DMS 273 (cell line): Measurements from ENCODE around the gene SRPRB.
A peak's percentile ranks its signal among the peaks of the same experiment; 100 is the strongest.

Experiments used
- DNase-seq: peaks from one replicate; lab custom pipeline; 2025; ENCODE audit not compliant: unreplicated experiment; lab: John Stamatoyannopoulos, UW

SRPRB gene

DNA sequence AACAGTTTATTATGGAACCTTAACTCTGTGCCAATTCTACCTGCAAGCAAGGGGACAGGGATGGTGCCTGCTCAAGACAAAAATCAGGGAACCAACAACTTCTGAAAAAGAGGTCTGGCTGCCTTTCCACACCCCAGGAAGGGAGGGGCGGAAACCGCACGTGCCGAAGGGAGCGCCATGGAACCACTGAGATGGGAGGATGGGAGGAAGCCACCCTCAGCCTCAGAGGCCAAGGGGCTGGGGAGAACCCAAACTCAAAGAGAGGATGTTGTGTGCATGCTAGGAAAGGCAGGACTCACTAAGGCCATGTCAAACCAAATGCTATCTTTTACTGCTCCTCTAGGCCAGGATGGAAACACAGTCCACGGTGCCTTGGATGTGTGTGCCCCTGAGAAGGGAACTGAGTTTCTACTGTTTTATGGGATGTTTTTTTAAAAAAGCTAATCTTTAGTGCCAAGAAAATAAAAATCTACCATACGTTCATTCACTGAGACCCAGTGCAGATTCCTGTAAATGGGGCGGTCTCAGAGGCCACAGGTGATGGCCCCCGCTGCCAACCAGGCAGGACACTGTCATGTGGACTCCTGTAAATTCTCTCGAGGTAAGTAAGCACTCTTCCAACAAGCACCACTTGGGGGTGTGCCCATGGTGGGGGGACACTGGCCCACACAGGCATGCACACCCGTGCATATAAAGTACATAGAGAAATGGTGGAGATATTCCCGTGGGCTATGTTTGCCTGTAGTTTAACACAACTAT, 20.5 kb downstream of the SRPRB start:
- DNase-seq = no peak

DNA sequence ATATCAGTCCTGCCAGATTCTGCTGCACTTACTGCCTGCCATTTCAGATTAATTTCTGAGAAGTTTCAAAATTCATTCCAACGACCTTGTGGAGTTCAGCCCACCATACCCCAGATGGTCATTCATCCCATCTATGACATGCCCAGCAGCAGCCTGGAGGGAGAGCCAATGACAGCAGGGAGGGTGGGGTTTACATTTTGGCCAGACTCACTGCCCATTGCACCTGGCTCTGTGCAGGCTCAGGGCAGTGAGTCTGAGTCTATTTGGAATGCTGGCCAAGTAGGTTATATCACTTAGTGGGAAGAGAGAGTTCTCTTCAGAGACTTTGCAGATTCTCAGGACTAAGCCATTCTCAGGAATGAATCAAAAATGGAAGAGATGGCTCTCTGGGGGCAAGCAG, 21.5 kb downstream of the SRPRB start:
- DNase-seq = no peak

GRCh38 chr3:133827684-133828083, 22.1 kb downstream of the SRPRB start:
- DNase-seq = peak; percentile 37

DNA sequence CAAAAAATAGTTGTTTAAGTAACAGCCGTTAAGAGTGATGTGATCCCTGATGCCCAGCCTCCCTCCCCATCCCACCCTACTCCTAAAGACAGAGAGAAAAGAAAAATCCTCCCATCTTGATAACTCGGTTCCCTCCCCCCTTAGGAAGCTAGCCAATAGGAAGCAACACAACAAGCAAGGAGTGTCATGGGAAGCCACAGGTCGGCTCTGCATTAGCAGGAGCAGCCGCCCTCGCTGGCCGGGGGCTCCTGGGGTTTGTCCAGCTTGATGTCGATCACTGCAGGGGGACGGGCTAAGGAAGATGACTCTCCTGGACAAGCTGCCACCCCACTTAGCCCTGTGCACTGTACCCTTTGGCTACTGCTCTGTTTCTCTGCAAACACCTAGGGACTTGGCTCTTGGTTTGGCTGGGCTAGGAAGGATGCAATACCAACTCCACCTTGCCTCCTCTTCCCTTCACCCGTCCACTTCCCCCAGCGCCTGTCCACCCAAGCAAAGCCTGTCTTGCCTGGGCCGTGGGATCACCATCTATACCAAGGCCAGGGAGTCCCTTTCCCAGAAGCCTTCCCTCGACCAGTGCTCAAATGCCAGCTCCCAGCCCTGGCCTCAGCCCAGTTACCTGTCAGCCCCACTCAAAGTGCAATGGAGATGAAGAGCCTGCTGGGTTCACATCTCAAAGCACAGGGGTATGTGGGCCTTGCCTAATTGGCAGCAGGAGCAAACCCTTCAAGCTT, 23.1 kb downstream of the SRPRB start:
- peak; percentile 40 for DNase-seq

GRCh38 chr3:133829310-133829707, 23.7 kb downstream of the SRPRB start:
- DNase-seq = no peak

GRCh38 chr3:133830071-133830470, 24.5 kb downstream of the SRPRB start:
- no peak for DNase-seq

- no peak for DNase-seq
Measured at GRCh38 chr3:133831966-133832801, 26.6 kb downstream of the SRPRB start.

DNA sequence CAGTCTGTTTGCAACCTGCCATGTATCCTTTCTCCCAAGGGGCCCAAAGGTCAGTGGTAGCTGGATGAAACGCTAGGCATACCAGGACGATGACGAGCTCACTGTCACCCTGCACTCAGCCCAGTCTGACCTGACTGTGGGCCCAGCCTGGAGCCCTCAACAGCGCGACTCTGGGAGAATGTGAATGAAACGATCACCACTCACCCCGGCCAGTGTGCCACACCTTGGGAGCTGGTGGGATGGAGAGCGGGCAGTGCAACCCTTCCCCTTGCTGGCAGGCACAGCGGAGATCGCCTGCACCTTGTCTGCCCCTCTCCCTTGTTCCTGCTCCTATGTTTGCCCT, 27.2 kb downstream of the SRPRB start:
- no peak for DNase-seq

DNA sequence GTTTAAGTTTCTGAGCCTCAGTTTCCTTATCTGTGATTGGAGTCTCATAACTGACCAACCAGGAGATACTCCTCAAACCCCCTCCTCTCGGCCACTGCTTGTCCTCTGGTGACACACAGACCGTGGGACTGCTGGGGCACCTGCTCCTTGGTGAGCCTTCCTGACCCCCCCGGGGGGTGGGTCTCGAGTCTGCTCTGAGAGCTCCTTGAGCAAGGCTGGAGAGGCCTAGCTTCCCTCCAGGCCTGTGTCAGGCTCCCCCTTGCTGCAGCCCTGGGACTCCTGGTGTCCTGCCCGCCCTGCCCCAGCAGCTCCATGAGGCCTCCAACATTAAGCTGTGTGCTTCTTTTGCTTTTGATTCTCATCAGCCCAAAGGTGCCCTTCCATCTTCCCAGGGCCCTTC, 27.7 kb downstream of the SRPRB start:
- no peak for DNase-seq

DNA sequence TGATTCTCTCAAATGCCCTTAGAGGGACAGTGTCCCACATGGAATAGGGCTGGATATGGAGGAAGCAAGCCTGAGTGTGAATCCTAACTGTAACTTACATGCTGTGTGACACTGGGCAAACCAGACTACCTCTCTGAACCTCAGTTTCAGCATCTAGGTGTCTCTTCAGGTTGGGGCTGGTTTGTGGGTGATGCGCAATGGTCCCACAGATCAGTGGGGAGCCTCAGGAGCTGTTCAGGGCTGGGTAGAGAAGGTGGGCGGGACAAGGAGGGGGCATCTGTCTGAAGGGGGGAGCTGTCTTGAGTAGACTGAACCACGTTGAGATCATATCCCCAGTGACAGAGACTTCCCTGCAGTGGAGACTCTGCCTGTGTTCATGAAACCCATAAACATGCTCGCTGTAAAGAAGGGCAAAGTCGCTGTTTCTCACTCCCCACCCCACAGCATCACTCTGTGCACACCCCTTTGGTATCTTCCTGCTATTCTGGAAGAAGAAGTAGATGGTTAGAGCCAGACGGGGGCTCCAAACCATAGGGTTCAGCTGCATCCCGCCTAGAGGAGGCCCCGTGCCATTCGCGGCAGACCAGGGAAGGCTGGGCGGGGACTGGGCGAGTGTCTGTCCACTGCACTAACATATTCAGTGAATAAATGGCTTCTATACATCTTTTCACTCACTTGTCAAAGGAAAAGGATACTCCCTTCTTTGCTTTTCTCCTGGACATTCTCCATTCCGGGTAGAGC, 28.4 kb downstream of the SRPRB start:
- DNase-seq = no peak

DNA sequence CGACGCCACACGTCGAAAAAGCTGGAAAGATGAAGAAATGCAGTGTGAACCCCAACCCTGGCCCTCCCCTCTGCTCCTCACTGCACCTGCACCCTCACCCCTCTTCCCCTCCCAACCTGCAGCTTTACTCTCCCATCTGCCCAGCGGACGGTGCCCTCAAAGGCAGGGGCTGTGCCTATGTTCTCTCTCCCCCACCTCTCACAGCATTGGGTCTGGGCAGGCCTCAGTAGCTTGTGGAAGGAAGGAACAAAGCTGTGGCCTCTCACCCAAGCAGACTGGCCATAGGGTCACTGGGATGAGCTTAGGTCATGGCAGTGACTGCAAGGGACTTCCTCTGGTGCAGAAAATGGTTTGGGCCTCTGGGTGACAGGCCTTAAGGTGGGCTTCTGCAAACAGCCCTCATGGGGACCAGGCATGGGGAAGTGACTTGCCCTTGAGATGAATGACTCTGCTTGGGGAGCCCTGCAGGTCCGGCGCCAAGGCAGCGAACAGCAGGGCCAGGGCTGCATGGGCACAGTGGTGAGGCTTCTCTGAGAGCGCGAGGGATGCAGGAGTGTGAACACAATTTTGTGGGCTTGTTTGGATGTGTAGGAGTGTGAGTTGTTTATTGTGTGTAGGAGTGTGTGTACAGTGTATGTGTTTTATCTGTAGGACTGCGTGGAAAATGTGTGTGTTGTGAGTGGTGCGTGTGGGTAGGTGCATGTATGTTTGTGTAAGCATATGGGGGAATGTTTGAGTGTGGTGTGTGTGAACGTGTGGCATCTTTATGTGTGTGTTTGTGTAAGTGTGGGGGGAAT, 29.2 kb downstream of the SRPRB start:
- no peak for DNase-seq

DNA sequence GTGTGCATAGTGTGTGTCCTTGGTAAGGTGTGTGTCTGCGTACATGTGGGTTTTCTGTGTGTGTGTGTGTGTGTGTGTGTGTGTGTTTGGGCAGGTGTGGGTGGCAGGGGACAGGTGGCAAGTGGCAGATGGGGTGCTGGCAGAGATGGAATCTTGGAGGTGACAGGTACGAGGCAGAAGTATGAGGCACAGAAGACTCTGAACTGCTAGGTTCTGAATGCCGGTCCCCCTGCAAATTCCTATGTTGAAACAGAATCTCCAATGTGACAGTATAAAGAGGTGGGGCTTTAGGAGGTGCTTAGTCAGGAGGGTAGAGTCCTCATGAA, 29.8 kb downstream of the SRPRB start:
- DNase-seq = no peak

DNA sequence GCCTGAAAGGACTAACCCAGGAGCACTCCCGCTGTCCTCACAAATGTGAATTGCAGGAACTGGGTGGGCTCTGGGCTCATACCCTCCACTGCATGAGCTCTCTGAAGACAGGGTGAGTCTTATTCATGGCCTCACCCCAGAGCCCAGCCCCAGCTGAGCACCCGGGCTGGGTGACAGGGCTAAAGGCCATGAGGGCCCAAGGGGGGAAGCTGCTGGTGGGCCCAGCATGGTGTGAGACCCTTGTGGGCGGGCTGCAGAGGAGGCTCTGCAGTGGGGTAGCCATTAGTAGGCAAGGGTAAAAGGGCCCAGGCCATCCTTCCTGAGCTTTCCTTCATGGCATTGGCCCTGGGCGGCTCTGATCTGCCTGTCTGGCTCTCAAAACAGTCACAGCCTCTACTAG, 30.3 kb downstream of the SRPRB start:
- DNase-seq = no peak

DNA sequence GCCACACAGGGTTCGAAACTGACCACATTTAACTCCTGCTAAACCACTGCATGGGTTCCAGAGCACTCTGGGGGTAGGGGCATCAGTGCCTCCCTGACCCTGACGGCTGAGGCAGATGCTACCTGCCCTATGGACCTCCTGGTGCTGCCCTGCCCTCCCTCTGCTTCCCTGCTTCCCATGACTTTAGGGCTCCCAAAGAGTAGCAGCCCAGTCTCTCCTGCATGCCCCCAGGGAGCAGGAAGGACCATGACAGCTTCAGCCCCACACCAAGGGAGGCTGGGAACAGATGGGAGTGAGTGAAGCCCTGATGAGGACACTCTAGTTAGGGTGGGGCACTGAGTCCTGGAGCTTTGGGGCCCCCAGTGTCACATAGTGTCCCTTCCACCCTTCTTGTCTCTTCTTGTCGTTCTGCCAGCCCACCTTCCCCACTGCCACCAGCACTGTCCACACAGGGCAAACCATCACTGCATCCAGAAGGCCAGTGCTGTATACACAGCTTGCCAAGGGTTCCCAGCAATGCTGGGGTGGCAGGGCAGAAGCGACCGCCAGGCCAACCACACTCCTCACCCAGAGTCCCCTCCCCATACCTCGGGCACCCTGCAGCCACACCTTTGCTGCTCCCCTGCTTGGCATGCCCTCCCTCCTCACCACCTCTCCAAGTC, 31.0 kb downstream of the SRPRB start:
- no peak for DNase-seq

DNA sequence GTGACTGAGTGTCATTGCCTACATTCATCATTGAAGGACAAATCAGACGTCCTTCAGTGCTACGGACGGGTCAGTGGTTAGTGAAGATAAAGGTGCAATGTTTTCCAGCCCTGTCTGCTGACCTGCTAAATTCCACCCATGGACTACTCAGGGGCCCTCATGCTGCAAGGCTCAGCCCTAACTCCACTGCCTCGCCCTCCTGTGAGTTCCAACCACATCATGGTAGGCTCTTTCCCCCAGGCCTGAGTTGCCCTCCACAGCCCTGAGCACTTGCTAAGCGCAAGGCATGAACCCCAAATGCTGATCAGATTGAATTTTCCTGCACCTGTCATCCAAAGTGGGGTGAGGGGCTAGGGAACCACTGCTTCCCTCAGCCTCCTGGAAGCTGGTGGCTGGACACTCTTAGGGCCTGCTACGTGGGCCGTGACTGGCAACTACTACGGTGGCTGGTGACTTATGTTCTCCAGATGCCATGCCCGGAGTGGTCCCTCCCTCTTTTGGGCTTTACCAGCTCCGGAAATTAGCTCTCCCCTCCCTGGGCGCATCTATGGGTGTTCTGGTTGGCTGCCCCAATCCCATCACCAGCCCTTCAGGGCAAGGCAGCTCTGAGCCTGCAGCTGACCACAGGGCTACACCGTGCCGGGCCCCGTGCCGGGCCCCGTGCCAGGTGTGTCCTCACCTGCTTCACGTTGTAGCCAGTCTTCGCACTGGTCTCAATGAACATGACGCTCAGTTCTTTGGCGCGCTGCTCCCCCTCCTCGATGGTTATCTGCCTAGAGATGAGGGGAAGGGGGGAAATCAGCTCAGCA, 32.1 kb downstream of the SRPRB start:
- no peak for DNase-seq

DNA sequence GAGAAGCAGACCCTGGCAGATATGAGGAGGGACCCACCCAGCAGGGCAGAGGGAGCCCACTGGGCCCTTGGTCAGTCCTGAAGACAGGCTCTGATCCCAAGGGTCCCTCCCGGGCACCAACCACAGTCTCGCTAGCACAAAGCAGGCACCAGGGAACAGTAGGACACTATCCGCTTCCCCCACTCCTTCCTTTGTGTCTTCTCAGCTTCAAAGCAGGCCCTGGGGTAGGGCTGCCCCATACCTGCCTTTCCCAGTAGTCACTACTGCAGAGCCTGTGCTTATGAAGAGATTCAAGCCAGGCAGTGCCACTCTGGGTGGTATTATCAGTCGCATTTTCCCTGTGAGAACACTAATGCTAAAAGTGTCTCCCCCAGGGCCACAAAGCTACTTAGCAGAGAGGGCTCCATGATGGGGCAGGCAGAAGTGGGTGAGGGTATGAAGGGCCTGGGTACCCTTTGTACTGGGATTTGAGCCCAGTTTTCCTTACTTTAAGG, 32.7 kb downstream of the SRPRB start:
- DNase-seq = no peak

GRCh38 chr3:133838916-133839800, 33.5 kb downstream of the SRPRB start:
- DNase-seq = no peak
